Fibroblast of the aortic adventitia (primary cell): Measurements from ENCODE around the gene DGKH. TPM values are rescaled to one million over a fixed set of nuclear protein-coding genes. Genes with fewer than 3 reads are reported as not detected.
A peak's percentile ranks its signal among the peaks of the same experiment; 100 is the strongest.

ENCODE experiments used
- DNase-seq: peaks from one replicate; pipeline ENCODE4 v3.0.0-alpha.2; 2010; ENCODE audit warnings: low read depth
- H3K4me3 ChIP-seq: 2 replicates; pipeline ENCODE4 v1.5.1; 2011; ENCODE audit warnings: low read depth, mild to moderate bottlenecking, control low read depth, low read length, moderate library complexity
- CTCF ChIP-seq: IDR thresholded peaks from 2 replicates; pipeline ENCODE4 v1.5.1; 2011; ENCODE audit warnings: mild to moderate bottlenecking, low read length, control low read depth, inconsistent platforms; ENCODE audit not compliant: insufficient read depth
- total RNA-seq: library from RNA; depleted of rRNA; stranded (reverse); fragments of >200 nt; gene quantifications from 2 replicates; pipeline ENCODE4 v1.2.3, GENCODE V29; 2012; ENCODE audit warnings: low replicate concordance

DGKH gene
- total RNA-seq, 1 donor, result 17.1 TPM

DNA sequence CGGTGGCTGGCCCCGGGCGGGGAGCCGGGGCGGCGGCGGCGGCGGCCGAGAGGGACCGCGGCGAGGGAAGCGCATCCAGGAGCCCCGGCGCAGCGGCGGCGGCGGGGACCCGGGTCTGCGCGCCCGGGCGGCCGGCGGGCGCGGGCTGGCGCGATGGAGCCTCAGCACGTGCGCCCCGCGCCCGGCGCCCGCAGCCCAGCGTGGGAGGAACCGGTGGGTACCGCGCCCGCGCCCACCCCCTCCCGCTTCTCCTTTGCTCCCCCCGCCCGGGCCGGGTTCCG, 7.8 kb upstream of the DGKH start:
- DNase-seq, result no peak
- TF ChIP-seq CTCF, result no peak
- peak overlapping the region; percentile 85 for H3K4me3 ChIP-seq

DNA sequence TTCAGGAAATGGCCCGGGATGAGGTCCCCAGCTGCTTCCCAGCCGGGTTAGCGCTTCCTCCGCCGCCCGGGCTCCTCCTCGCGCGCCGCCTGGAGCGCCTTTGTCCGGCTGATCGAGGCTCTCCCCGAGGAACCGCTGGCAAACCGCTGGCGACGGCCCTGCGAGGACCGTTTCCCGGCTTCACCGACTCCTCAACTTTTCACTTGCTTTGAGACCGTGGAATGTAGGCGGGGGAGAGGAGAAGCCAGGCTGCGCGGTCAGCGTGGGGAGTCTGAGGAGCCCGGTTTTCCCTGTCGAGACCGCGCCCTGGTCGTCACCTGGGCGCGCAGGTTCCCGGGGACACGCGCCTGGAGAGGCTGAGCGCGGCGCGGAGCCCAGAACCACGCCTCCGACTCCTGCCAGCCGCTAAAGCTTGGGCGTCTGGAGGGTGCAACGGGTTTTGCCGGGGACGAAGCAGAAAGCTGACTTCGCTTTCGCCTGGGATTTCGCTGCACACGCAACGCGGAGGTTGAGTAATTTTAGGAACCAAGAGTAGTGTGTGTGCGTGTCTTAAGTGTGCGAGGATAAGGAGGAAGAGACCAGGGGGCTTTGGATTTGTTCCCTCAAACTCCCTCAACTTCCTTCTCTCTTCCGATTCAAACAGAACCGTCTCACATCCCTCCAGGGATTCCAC, 7.3 kb upstream of the DGKH start:
- peak; percentile 54 for DNase-seq
- H3K4me3 ChIP-seq, result peak overlapping the region; percentile 85
- TF ChIP-seq CTCF, result no peak

GRCh38 chr13:42041684-42042035, 6.8 kb upstream of the DGKH start:
- DNase-seq, result peak; percentile 72
- TF ChIP-seq CTCF, result peak; percentile 83
- peak overlapping the region; percentile 85 for H3K4me3 ChIP-seq

- TF ChIP-seq CTCF, result no peak
- no peak for DNase-seq
- no peak overlapping the region for H3K4me3 ChIP-seq
These were observed 4.8 kb upstream of the DGKH start for GRCh38 chr13:42043676-42044075.

- no peak for TF ChIP-seq CTCF
These were observed 2.0 kb upstream of the DGKH start for GRCh38 chr13:42046448-42046847.

DNA sequence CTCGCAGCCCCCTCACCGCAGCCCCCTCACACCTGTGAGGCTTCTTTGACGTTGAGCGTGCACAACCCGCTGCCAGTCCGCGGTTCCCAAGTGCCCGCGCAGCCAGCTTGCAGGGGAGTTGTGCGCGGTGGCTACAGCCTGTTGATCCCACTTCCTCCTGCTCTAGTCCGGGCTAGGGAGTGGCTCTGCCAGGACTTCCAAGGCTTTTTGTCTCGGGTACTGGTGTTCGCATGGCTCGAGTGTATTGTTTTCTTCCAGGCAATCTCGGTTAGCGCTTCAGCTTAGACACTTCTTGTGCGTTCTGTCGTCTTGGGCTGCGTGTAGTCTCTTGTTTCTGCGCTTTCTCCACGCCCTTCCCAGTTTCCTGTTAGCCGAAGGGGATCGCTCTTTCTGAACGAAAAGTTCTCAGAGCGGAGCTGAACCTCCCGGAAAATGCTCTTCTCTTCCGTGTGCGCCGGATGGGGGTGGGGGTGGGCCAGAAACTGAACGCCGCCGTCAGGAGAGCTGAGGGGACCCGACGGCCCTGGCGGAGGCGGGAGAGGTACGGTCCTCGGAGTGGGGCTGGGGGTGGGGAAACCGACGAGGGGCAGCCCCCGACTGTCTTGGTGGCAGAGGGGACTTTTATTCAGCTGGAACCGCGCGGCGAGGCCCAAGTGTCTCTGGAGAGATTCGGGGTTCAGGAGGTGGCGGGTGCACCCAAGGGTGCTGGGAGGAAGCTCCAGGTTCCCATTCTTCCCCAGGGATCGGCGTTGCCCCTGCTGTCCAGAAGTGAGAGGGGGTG, 697 bp upstream of the DGKH start:
- peak overlapping the region; percentile 81 for H3K4me3 ChIP-seq
- DNase-seq, result peak; percentile 78
- no peak for TF ChIP-seq CTCF

More at GRCh38 chr13:42046448-42046847, 2.0 kb upstream of the DGKH start:
- no peak for DNase-seq
- no peak overlapping the region for H3K4me3 ChIP-seq
